Activated naive CD4-positive, alpha-beta T cell treated with anti-CD3 and anti-CD28 coated beads, Interleukin-2, amount 10 ng/mL, durations not matched to agents 5 hours and 36 hours (primary cell): ENCODE measurements around the gene CEP97. TPM values are rescaled to one million over a fixed set of nuclear protein-coding genes. Genes with fewer than 3 reads are reported as not detected.

Experiments used
- total RNA-seq, 2 experiments: library from RNA; stranded (reverse); gene quantifications; one replicate each; pipeline ENCODE4 v1.2.3, GENCODE V29; 2021

The CEP97 gene, protein sequence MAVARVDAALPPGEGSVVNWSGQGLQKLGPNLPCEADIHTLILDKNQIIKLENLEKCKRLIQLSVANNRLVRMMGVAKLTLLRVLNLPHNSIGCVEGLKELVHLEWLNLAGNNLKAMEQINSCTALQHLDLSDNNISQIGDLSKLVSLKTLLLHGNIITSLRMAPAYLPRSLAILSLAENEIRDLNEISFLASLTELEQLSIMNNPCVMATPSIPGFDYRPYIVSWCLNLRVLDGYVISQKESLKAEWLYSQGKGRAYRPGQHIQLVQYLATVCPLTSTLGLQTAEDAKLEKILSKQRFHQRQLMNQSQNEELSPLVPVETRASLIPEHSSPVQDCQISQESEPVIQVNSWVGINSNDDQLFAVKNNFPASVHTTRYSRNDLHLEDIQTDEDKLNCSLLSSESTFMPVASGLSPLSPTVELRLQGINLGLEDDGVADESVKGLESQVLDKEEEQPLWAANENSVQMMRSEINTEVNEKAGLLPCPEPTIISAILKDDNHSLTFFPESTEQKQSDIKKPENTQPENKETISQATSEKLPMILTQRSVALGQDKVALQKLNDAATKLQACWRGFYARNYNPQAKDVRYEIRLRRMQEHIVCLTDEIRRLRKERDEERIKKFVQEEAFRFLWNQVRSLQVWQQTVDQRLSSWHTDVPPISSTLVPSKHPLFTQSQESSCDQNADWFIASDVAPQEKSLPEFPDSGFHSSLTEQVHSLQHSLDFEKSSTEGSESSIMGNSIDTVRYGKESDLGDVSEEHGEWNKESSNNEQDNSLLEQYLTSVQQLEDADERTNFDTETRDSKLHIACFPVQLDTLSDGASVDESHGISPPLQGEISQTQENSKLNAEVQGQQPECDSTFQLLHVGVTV
- total RNA-seq: 10 to 100 TPM; 21.4 to 22.0 TPM

DNA sequence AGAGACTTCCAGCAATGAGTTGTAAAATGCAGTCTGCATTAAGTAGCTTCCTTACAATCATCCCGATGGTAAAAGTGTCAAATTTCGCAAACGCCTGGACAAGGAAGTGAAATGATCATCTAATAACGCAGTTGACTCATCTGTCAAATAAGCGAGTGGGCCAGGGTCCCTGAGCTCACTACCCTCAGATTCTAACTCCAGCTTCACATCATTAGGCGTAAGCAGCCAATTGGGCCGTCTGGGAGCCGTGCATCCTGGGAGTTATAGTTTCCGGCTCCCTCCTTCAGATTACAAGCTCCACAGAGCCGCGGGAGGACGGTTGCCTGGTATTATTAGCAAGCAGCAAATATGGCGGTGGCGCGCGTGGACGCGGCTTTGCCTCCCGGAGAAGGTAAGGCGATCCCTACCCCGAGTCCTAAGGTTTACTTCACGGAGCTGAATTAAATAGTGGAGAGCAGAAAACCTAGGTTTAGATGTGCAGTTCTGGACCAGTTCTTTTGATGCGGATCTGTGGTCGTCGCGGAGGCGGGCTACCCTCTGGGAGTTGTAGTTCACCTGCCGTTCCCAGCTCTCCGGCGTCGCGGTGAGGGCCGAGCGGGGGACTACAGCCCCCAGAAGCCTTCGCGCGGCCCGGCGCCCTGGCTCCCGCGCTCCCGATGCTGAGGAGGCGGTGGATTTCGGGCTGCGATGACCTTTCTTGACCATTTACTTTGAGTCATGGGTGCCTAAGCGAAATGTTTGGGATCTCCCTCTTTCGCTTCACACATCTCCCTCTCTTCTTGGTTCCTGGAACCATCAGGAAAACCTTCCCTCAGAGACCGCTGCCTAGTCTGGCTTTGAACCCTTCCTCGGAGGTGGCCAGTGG is at the start of gene CEP97:
Gene CEP97, plus strand, starts transcription at position 286 of the 865 bp plus-strand sequence. Its CDS starts 63 bp downstream, at position 349.

DNA sequence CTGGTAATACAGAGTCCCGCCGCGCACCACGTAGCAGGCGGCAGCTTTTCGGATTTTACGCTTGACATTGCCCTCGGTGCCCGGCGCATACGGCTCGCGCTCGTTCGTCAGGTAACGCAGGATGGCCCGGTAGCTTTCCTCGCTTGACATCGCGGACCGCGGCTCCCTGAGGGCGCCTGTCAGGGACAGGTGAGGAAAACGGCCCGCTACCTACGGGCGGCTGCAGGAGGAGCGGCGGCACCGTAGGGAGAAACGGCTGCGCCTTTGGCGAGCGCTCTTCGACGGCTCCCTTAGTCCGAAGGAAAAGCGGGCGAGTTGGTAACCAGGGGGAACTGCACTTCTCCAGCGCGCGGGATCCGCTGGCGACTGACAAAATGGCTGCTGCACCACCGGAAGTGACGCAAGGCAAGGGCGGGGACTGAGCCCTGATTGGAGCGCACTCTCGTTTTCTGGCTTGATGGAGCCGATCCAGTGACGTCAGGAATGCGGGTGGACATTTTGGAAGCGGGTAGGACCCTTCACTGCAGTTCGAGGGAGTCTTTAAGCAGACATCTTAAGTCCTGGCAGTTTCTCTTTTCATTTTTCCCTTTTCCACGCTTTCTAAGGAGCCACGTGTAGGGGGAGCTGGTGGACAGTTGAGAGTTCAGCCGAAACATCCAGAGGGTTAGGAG is 47.5 kb upstream of the CEP97 start, which contains the start of gene ZBTB11:
Gene ZBTB11, minus strand, starts transcription at position 368 of the 671 bp plus-strand sequence. Its CDS starts 218 bp downstream, at position 150.

DNA sequence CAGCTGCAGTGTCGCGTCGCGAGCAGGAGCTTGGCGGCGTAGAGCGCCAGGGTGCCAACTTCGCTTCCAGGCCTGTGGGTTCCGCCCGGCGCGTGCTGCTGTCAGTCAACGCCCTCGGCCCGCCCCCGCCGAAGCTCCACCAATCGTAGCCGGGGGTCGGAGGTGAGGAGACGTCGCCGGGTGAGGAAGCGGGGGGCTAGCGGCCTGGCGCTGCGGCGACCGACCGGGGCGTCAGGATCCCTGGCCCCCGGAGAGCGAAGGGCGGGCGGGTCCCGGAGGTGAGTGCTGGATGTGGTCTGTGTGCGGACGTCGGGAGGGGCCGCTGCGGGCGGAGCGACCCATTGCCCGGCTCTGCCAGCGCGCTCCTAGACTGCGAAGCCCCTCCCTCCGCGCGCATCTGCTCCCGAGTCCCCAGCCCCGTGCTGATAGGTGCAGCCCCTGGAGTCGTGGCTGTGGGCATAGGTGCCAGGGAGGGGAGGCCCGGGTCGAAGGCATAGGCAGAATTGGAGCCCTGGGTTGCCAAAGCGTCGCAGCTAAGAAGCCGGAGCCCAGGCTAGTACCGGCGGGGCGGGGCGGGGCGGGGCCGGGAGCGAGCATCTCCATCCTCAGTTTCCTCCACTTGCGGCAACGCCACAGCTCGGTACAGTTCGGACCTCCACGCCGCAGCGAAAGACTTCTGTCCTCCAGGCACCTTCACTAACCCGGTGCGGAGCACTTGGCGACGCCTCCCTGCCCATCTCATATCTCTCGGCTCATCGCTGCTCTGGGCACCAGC is 54.8 kb downstream of the CEP97 start, which contains the start of gene NXPE3:
Gene NXPE3, plus strand, starts transcription at position 165 of the 775 bp plus-strand sequence. CDS start 6,386 bp downstream, outside the sequence.

Other genes with a start within 250 kb of the CEP97 start
- gene SENP7, start 211.4 kb upstream of the CEP97 start, total RNA-seq: 10 to 100 TPM; 41.7 to 43.9 TPM
- 10 to 100 TPM; 23.0 to 23.4 TPM for gene TRMT10C, start 162.7 kb upstream of the CEP97 start, total RNA-seq
- 100 to 1,000 TPM; 153 to 161 TPM for gene PCNP, start 150.4 kb upstream of the CEP97 start, total RNA-seq
- 10 to 100 TPM; 30.6 to 31.9 TPM for gene ZBTB11, start 47.5 kb upstream of the CEP97 start, total RNA-seq
- 1,000 to 10,000 TPM; 1,404 to 1,406 TPM for gene RPL24, start 37.9 kb upstream of the CEP97 start, total RNA-seq
- gene NXPE3, start 54.6 kb downstream of the CEP97 start, total RNA-seq: 10 to 100 TPM; 30.7 to 33.4 TPM
- 10 to 100 TPM; 67.9 to 74.8 TPM for gene NFKBIZ, start 124.9 kb downstream of the CEP97 start, total RNA-seq